ENCODE data around the gene BANF2. TPM values are rescaled to one million over a fixed set of nuclear protein-coding genes. Genes with fewer than 3 reads are reported as not detected.

BANF2 gene
- total and polyA plus RNA-seq, 2 of the 13 experiments (the other 11 are each of a cell fraction or from before 2014, with no cell fraction given), result 0.35 TPM; not detected in 1

DNA sequence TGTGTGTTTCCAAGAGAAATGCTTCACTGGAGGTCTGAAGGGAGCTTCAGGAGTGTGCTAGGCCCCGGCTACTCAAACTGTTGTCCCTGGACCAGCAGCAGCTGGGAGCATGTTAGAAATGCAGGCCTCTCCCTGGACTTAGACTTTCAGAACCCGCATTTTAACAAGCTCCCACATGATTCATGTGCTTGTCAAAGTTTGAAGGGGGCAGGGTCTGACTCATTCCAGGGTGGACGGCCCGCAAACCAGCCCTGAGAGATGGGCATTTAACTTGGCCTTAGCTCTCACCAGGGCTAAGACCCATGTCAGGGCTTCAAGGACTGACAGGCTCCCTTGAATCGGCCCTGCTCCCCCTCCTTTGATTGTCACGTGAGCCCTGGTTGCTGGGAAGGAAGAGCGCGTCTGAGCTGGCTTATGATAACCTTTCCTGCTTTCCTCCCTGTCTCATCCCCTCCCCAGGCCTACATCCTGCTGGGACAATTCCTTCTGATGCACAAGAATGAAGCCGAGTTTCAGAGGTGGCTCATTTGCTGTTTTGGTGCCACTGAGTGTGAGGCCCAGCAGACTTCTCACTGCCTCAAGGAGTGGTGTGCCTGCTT lies 35.5 kb downstream of the BANF2 start (continued):
- TF ChIP-seq ZNF510 (CRISPR knock-in tag; IDR thresholded peaks at IDR 0.05; ENCODE audit: low read depth) (no peak), SAP130 (CRISPR knock-in tag; IDR thresholded peaks at IDR 0.05; ENCODE audit: low read depth) (peak; percentile 23; the same call in 1 of the 2 replicates), SUZ12 (IDR thresholded peaks at IDR 0.05; ENCODE audit: low read depth, low read length) (no peak), ZSCAN20 (CRISPR knock-in tag; IDR thresholded peaks at IDR 0.05; ENCODE audit: borderline replicate concordance) (no peak), ZNF781 (CRISPR knock-in tag; IDR thresholded peaks at IDR 0.05; ENCODE audit: borderline replicate concordance, not compliant biosample characterization) (no peak), SIX1 (CRISPR knock-in tag; IDR thresholded peaks at IDR 0.05; ENCODE audit: borderline replicate concordance) (no peak)
- TF ChIP-seq, protein P1, sequence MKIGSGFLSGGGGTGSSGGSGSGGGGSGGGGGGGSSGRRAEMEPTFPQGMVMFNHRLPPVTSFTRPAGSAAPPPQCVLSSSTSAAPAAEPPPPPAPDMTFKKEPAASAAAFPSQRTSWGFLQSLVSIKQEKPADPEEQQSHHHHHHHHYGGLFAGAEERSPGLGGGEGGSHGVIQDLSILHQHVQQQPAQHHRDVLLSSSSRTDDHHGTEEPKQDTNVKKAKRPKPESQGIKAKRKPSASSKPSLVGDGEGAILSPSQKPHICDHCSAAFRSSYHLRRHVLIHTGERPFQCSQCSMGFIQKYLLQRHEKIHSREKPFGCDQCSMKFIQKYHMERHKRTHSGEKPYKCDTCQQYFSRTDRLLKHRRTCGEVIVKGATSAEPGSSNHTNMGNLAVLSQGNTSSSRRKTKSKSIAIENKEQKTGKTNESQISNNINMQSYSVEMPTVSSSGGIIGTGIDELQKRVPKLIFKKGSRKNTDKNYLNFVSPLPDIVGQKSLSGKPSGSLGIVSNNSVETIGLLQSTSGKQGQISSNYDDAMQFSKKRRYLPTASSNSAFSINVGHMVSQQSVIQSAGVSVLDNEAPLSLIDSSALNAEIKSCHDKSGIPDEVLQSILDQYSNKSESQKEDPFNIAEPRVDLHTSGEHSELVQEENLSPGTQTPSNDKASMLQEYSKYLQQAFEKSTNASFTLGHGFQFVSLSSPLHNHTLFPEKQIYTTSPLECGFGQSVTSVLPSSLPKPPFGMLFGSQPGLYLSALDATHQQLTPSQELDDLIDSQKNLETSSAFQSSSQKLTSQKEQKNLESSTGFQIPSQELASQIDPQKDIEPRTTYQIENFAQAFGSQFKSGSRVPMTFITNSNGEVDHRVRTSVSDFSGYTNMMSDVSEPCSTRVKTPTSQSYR (CRISPR knock-in tag; IDR thresholded peaks at IDR 0.05; ENCODE audit: borderline replicate concordance), result 0 out of 2 replicates have a peak, but pooled peaks have one; percentile 6
- TF ChIP-seq, protein P2, sequence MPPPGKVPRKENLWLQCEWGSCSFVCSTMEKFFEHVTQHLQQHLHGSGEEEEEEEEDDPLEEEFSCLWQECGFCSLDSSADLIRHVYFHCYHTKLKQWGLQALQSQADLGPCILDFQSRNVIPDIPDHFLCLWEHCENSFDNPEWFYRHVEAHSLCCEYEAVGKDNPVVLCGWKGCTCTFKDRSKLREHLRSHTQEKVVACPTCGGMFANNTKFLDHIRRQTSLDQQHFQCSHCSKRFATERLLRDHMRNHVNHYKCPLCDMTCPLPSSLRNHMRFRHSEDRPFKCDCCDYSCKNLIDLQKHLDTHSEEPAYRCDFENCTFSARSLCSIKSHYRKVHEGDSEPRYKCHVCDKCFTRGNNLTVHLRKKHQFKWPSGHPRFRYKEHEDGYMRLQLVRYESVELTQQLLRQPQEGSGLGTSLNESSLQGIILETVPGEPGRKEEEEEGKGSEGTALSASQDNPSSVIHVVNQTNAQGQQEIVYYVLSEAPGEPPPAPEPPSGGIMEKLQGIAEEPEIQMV (CRISPR knock-in tag; IDR thresholded peaks at IDR 0.05; ENCODE audit: low read depth), result no peak

Measured in HepG2 (cell line).